ENCODE measurements around the gene CARD19. TPM values are rescaled to one million over a fixed set of nuclear protein-coding genes. Genes with fewer than 3 reads are reported as not detected.

Gene CARD19
- total and polyA plus RNA-seq, 2 of the 8 experiments (the other 6 are each of a cell fraction or from before 2014, with no cell fraction given), result 21.2 to 112 TPM

DNA sequence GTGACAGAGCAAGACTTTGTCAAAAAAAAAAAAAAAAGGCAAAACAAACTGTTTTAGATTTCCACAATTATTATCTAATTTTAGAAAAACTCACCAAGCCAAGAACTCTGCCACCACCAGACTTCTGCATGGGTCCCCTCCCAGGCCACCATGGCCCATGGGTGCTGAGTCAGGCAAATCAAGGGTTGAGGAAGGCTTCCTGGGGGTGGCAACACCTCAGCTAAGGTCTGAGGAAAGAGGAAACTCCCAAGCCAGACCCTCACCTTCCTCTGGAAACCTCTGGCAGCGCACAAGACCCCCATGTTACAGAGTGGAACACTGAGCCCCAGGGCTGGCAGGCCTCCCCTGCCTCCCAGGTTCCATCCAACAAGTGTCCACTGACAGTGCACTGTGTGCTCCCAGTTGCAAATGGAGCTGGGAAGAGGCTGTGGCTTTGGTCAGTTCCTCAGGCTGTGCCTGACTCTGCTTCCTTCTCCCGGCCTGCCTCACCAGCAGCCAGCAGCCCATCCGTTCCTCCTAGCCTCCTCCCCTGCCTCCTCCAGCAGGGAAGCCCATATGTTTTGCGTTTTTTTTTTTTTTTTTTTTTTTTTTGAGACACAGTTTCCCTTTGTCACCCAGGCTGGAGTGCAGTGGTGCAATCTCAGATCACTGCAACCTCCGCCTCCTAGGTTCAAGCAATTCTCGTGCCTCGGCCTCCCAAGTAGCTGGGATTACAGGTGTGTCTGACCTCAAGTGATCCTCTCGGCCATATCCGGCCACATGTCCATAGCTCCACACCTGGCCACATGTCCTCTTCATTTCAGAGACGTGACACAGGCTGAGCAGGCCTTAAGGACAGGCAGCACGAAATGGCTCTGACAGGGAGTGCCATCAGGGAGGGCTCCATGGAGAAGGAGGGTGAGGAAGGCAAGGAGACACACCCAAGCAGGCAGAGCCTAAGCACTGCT, 41.0 kb upstream of the CARD19 start:
- Histone ChIP-seq H3K4me1 (replicated peaks in 1 of 4; ENCODE audit: control insufficient read depth in 3 of 4, insufficient read depth in 4 of 4, low read length in 3 of 4) (peaks cover 7 to 31% (median 23%) of the 10 kb centered on the region in 4 experiments), H2AFZ (ENCODE audit: low read length) (no peak overlapping the region), H3K27ac (ENCODE audit: low read depth, low read length) (no peak overlapping the region), H2BK120ac (replicated peaks; ENCODE audit: low read depth, low read length) (no peak overlapping the region), H3K23me2 (ENCODE audit: low read depth, low read length) (peaks cover 3% of the 10 kb centered on the region; the same call in 1 of the 2 replicates), H2AK5ac (ENCODE audit: low read depth, low read length) (peak overlapping the region; percentile 29; the same call in 1 of the 2 replicates), H3K4me2 (ENCODE audit: insufficient read depth in 1 of 2, low read depth in 2 of 2, low read length in 2 of 2) (no peak overlapping the region), H2BK15ac (ENCODE audit: low read length) (no peak overlapping the region), H3K4me3 (ENCODE audit: extremely low read depth in 1 of 4, insufficient read depth in 2 of 4, low read depth in 3 of 4, low read length in 4 of 4) (no peak overlapping the region), H3K18ac (ENCODE audit: extremely low read depth, low read length) (no peak overlapping the region), H4K8ac (ENCODE audit: extremely low read depth, insufficient read depth, low read length) (no peak overlapping the region), H3K79me1 (ENCODE audit: low read depth, low read length) (no peaks in the 10 kb centered on the region; the same call in 1 of the 2 replicates), H3K23ac (ENCODE audit: insufficient read length) (no peak overlapping the region), H2BK12ac (ENCODE audit: low read depth, low read length) (0 out of 2 replicates have a peak overlapping the region, but pooled peaks have one; percentile 31), H4K91ac (replicated peaks; ENCODE audit: insufficient read length, low read length) (peak overlapping the region; percentile 51), H3K27me3 (replicated peaks in 1 of 4; ENCODE audit: control insufficient read depth in 3 of 4, extremely low read depth in 1 of 4, insufficient read depth in 3 of 4, low read length in 3 of 4) (peaks cover 0 to 16% (median 7%) of the 10 kb centered on the region in 4 experiments; a peak in 5 of 7 replicates), H3K9ac (replicated peaks in 1 of 4; ENCODE audit: extremely low read depth in 1 of 4, low read depth in 3 of 4, low read length in 3 of 4) (no peak overlapping the region), H4K20me1 (replicated peaks in 1 of 2; ENCODE audit: control insufficient read depth in 1 of 2, insufficient read depth in 2 of 2, low read length in 2 of 2) (no peaks in the 10 kb centered on the region), H3K4ac (replicated peaks; ENCODE audit: insufficient read length, low read depth, low read length) (no peak overlapping the region), H3K14ac (ENCODE audit: insufficient read length) (no peak overlapping the region), H4K5ac (ENCODE audit: insufficient read length, low read depth, low read length) (no peak overlapping the region), H3K56ac (replicated peaks; ENCODE audit: insufficient read length, low read depth, low read length) (peak overlapping the region; percentile 20), H3K79me2 (ENCODE audit: control insufficient read depth in 1 of 2, insufficient read depth in 2 of 2, low read length in 2 of 2) (no peaks in the 10 kb centered on the region), H3K36me3 (ENCODE audit: control insufficient read depth in 2 of 4, insufficient read depth in 4 of 4, low read length in 3 of 4) (no peaks in the 10 kb centered on the region; a peak in 1 of 8 replicates), H2BK20ac (ENCODE audit: low read length) (no peak overlapping the region), H2BK5ac (ENCODE audit: low read depth, low read length) (no peak overlapping the region), H3K9me3 (ENCODE audit: insufficient read depth in 2 of 2, low read depth in 1 of 2, low read length in 1 of 2) (no peaks in the 10 kb centered on the region)
- 83% methylated on average over 11 of the region's 11 CpGs; no CpG with 5 or more reads in 1 of the 2 experiments for WGBS, 2 experiments (ENCODE audit: extremely low coverage in 1 of 2, insufficient coverage in 1 of 2, insufficient read length in 1 of 2, insufficient replicate concordance in 2 of 2, low coverage in 1 of 2, low lambda C conversion rate in 2 of 2, missing lambda C conversion rate in 1 of 2)
- CTCF ChIA-PET (ENCODE audit: partially characterized antibody), result interaction anchor here (0.7 to 3.7 kb wide), 4 partner anchors 18 to 170 kb away, joined by 3 to 25 read pairs (median 5); no protein-coding TSS in a partner anchor
- POLR2A ChIA-PET (ENCODE audit: partially characterized antibody), result no interaction called here
- no peak for FAIRE-seq
- no peak for DNase-seq (ENCODE audit: low read depth in 1 of 2, low spot score in 2 of 2)
- TF ChIP-seq NANOG (IDR thresholded peaks at IDR 0.05; ENCODE audit: insufficient read depth, low read depth, low read length, poor library complexity, severe bottlenecking), result no peak
- no peak for TF ChIP-seq SRF (IDR thresholded peaks at IDR 0.05; ENCODE audit: low read depth, low read length)
- TF ChIP-seq RNF2 (IDR thresholded peaks at IDR 0.05; ENCODE audit: borderline replicate concordance, low read depth, low read length, missing control alignments, poor library complexity, severe bottlenecking), result no peak
- TF ChIP-seq HDAC2 (IDR thresholded peaks at IDR 0.05; ENCODE audit: borderline replicate concordance in 1 of 2, low read depth in 2 of 2, low read length in 2 of 2), result no peak
- TF ChIP-seq, protein P1, sequence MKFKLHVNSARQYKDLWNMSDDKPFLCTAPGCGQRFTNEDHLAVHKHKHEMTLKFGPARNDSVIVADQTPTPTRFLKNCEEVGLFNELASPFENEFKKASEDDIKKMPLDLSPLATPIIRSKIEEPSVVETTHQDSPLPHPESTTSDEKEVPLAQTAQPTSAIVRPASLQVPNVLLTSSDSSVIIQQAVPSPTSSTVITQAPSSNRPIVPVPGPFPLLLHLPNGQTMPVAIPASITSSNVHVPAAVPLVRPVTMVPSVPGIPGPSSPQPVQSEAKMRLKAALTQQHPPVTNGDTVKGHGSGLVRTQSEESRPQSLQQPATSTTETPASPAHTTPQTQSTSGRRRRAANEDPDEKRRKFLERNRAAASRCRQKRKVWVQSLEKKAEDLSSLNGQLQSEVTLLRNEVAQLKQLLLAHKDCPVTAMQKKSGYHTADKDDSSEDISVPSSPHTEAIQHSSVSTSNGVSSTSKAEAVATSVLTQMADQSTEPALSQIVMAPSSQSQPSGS (IDR thresholded peaks at IDR 0.05; ENCODE audit: low read length), result no peak
- TF ChIP-seq POLR2A (IDR thresholded peaks at IDR 0.05; ENCODE audit: control extremely low read depth in 1 of 2, low read depth in 2 of 2, low read length in 2 of 2), result no peak
- no peak for TF ChIP-seq RBBP5 (IDR thresholded peaks at IDR 0.05; ENCODE audit: borderline replicate concordance, low read depth, low read length)
- no peak for TF ChIP-seq MAFK (IDR thresholded peaks at IDR 0.05; ENCODE audit: low read depth, low read length)

Measured in H1 (cell line).